PC-3 (cell line): ENCODE data around the gene ZC3H4. TPM values are rescaled to one million over a fixed set of nuclear protein-coding genes. Genes with fewer than 3 reads are reported as not detected.

ENCODE experiments used
- ATAC-seq: fragments of 200-7000 bp; cut with Tn5 transposase; 2 replicates; pipeline ENCODE4 v1.9.1; 2020; ENCODE audit warnings: mild to moderate bottlenecking, moderate library complexity
- BruUV-seq: library from RNA; stranded (reverse); fragments of 400-500 nt; replicated peaks from 2 replicates; lab custom pipeline; 2021; lab: Mats Ljungman, UMichigan
- CTCF ChIA-PET: fragments of 300-600 bp; sonication (Branson Sonifier 250); formaldehyde crosslinking; loops from one replicate; lab custom pipeline; 2022; ENCODE audit warnings: antibody characterized with exemption; lab: Charles Lee
- POLR2A ChIA-PET: fragments of 300-600 bp; sonication (Branson Sonifier 250); formaldehyde crosslinking; loops from one replicate; lab custom pipeline; 2022; ENCODE audit warnings: antibody characterized with exemption; ENCODE audit not compliant: unreplicated experiment; lab: Charles Lee
- DNase-seq: peaks from one replicate; pipeline ENCODE4 v3.0.0-alpha.2; 2015
- H2AFZ ChIP-seq: fragments of 300-600 bp; sonication (generic); 2 replicates; pipeline ENCODE4 v1.6.0; 2016; ENCODE audit warnings: antibody characterized with exemption, low read length
- H3F3A ChIP-seq: fragments of 300-600 bp; sonication (generic); one replicate; pipeline ENCODE4 v1.6.0; 2017; ENCODE audit warnings: antibody characterized with exemption, low read length, control low read depth, mild to moderate bottlenecking; ENCODE audit not compliant: unreplicated experiment
- H3K27ac ChIP-seq: fragments of 300-600 bp; sonication (generic); 2 replicates; pipeline ENCODE4 v1.5.1; 2016; ENCODE audit warnings: mild to moderate bottlenecking, low read length
- H3K27me3 ChIP-seq: fragments of 300-600 bp; sonication (generic); 2 replicates; pipeline ENCODE4 v1.6.1; 2016; ENCODE audit warnings: low read length, mixed read lengths
- H3K36me3 ChIP-seq: fragments of 300-600 bp; sonication (generic); 2 replicates; pipeline ENCODE4 v1.6.1; 2016; ENCODE audit warnings: low read depth, mixed run types, low read length, mixed read lengths
- H3K4me1 ChIP-seq: fragments of 300-600 bp; sonication (generic); 2 replicates; pipeline ENCODE4 v1.5.1; 2016; ENCODE audit warnings: low read length; ENCODE audit not compliant: insufficient read depth
- H3K4me2 ChIP-seq: fragments of 300-600 bp; sonication (generic); 2 replicates; pipeline ENCODE4 v1.6.0; 2016; ENCODE audit warnings: low read length
- H3K4me3 ChIP-seq: fragments of 300-600 bp; sonication (generic); 2 replicates; pipeline ENCODE4 v1.5.1; 2016; ENCODE audit warnings: mild to moderate bottlenecking, low read length, mixed read lengths
- H3K79me2 ChIP-seq: fragments of 300-600 bp; sonication (generic); 2 replicates; pipeline ENCODE4 v1.6.1; 2017; ENCODE audit warnings: low read length, mixed read lengths
- H3K9ac ChIP-seq: fragments of 300-600 bp; sonication (generic); 2 replicates; pipeline ENCODE4 v1.6.0; 2016; ENCODE audit warnings: mild to moderate bottlenecking, low read length
- H3K9me2 ChIP-seq: fragments of 300-600 bp; sonication (generic); replicated peaks from 2 replicates; pipeline ENCODE4 v1.6.1; 2016; ENCODE audit warnings: mixed run types, low read length, mixed read lengths
- H3K9me3 ChIP-seq: fragments of 300-600 bp; sonication (generic); 2 replicates; pipeline ENCODE4 v1.6.1; 2016; ENCODE audit warnings: low read length, mixed read lengths
- H4K20me1 ChIP-seq: fragments of 300-600 bp; sonication (generic); 2 replicates; pipeline ENCODE4 v1.6.1; 2016; ENCODE audit warnings: low read length, mixed read lengths
- CTCF ChIP-seq: fragments of 300-600 bp; sonication (generic); conservative IDR thresholded peaks from 2 replicates; pipeline ENCODE4 v1.5.1; 2017; ENCODE audit warnings: antibody characterized with exemption, low read depth, mild to moderate bottlenecking, low read length
- EZH2 ChIP-seq: fragments of 300-600 bp; sonication (generic); IDR thresholded peaks from one replicate; pipeline ENCODE4 v1.6.1; 2017; ENCODE audit warnings: antibody characterized with exemption, mild to moderate bottlenecking, low read length; ENCODE audit not compliant: unreplicated experiment
- EZH2phosphoT487 ChIP-seq: fragments of 300-600 bp; sonication (generic); IDR thresholded peaks from 2 replicates; pipeline ENCODE4 v1.6.1; 2018; ENCODE audit warnings: mild to moderate bottlenecking, antibody characterized with exemption, low read length, borderline replicate concordance
- intact Hi-C: fragments of 100-400 bp; cut with micrococcal nuclease; formaldehyde crosslinking; loops from 2 replicates; pipeline ENCODE4 v1.9.0; 2023
- total RNA-seq: library from RNA; depleted of rRNA; stranded (reverse); fragments of >200 nt; gene quantifications from 2 replicates; pipeline ENCODE4 v1.2.3, GENCODE V29; 2014

ZC3H4 gene
- total RNA-seq, 1 experiment from 2014 or later = 13.4 TPM

GRCh38 chr19:47129579-47129978 lies 16.0 kb upstream of the ZC3H4 start:
- intact Hi-C loops = loop anchor here (5.0 kb wide), 1 partner anchor 92 kb away; no protein-coding TSS in a partner anchor
- H4K20me1 ChIP-seq = peaks cover 13% of the 10 kb centered on the region
- ChIA-PET POLR2A (no interaction called here), CTCF (no interaction called here)
- H3K4me2 ChIP-seq = no peak overlapping the region
- H3K4me3 ChIP-seq = no peak overlapping the region
- H3K36me3 ChIP-seq = no peaks in the 10 kb centered on the region; the same call in 1 of the 2 replicates
- H3K9me2 ChIP-seq = no peaks in the 10 kb centered on the region
- no peaks in the 10 kb centered on the region for H3K9me3 ChIP-seq
- no peaks in the 10 kb centered on the region for H3F3A ChIP-seq
- no TSS peak for BruUV-seq
- ATAC-seq (no peak), DNase-seq (no peak)
- no peak overlapping the region for H3K27ac ChIP-seq
- peaks cover 28% of the 10 kb centered on the region for H3K4me1 ChIP-seq
- TF ChIP-seq EZH2 (no peak), CTCF (no peak)
- H2AFZ ChIP-seq = no peak overlapping the region
- H3K79me2 ChIP-seq = peaks cover 39% of the 10 kb centered on the region
- H3K27me3 ChIP-seq = no peaks in the 10 kb centered on the region
- H3K9ac ChIP-seq = no peak overlapping the region

GRCh38 chr19:47125669-47125938 lies 12.0 kb upstream of the ZC3H4 start:
- Histone ChIP-seq H3F3A (no peaks in the 10 kb centered on the region), H3K4me2 (no peak overlapping the region), H3K9ac (no peak overlapping the region), H3K36me3 (no peaks in the 10 kb centered on the region), H4K20me1 (no peaks in the 10 kb centered on the region), H3K27ac (no peak overlapping the region), H3K9me2 (no peaks in the 10 kb centered on the region), H3K27me3 (no peaks in the 10 kb centered on the region), H3K9me3 (no peaks in the 10 kb centered on the region), H3K79me2 (no peaks in the 10 kb centered on the region), H2AFZ (no peak overlapping the region), H3K4me3 (no peak overlapping the region), H3K4me1 (peaks cover 18% of the 10 kb centered on the region)
- intact Hi-C loops = loop anchor here (1.0 to 5.0 kb wide), 2 partner anchors 46 to 88 kb away; no protein-coding TSS in a partner anchor
- POLR2A ChIA-PET = no interaction called here
- BruUV-seq = no TSS peak
- ATAC-seq (no peak), DNase-seq (no peak)
- CTCF ChIA-PET = interaction anchor here (0.6 to 0.7 kb wide), 2 partner anchors 46 to 90 kb away, joined by 3 read pairs; no protein-coding TSS in a partner anchor
- TF ChIP-seq CTCF (no peak), EZH2phosphoT487 (no peak), EZH2 (no peak)

GRCh38 chr19:47124937-47125668 lies 11.5 kb upstream of the ZC3H4 start:
- Histone ChIP-seq H3K9me3 (no peaks in the 10 kb centered on the region), H3K4me1 (peaks cover 18% of the 10 kb centered on the region), H3K4me2 (peak overlapping the region; percentile 66), H4K20me1 (no peaks in the 10 kb centered on the region), H3K9me2 (no peaks in the 10 kb centered on the region), H3K27me3 (no peaks in the 10 kb centered on the region), H3F3A (no peaks in the 10 kb centered on the region), H2AFZ (peak overlapping the region; percentile 86), H3K9ac (no peak overlapping the region), H3K4me3 (no peak overlapping the region), H3K36me3 (no peaks in the 10 kb centered on the region), H3K27ac (no peak overlapping the region), H3K79me2 (no peaks in the 10 kb centered on the region)
- DNase-seq (peak; percentile 86), ATAC-seq (peak; percentile 77)
- intact Hi-C loops = loop anchor here (1.0 to 5.0 kb wide), 2 partner anchors 46 to 88 kb away; no protein-coding TSS in a partner anchor
- TF ChIP-seq CTCF = peak; percentile 71
- no peak for TF ChIP-seq EZH2
- TF ChIP-seq EZH2phosphoT487 = no peak
- no TSS peak for BruUV-seq
- ChIA-PET CTCF (interaction anchor here (0.6 to 0.7 kb wide), 2 partner anchors 46 to 90 kb away, joined by 3 read pairs; no protein-coding TSS in a partner anchor), POLR2A (no interaction called here)
